Spleen (tissue), 7 donors: Measurements from ENCODE around the gene TGFBI.

Experiments
- CTCF ChIP-seq, 11 experiments: fragments of 200-600 bp in 7 of 11; fragments of 450-650 bp in 4 of 11; sonication (generic) in 4 of 11; IDR thresholded peaks in 8 of 11; conservative IDR thresholded peaks in 3 of 11; 1 replicate in 7 of 11; 2 replicates in 4 of 11; pipeline versions ENCODE4 v1.4.0 to v1.8.0; 2016 to 2021; ENCODE audit warnings: antibody characterized with exemption in 11 of 11, inconsistent platforms in 4 of 11, mild to moderate bottlenecking in 1 of 11
- POLR2A ChIP-seq, 3 donors: fragments of 450-650 bp; IDR thresholded peaks; one replicate each; pipeline ENCODE4 v1.5.1; 2017; ENCODE audit warnings: antibody characterized with exemption in 3 of 3, mild to moderate bottlenecking in 1 of 3
- donor health status: DM: no; HTN: no; CAD: no; lungs with moderate emphysema.
- donor health status: DM: no; HTN: no; CAD: no.
- donor health status: DM: no; HTN: no; CAD: no.

DNA sequence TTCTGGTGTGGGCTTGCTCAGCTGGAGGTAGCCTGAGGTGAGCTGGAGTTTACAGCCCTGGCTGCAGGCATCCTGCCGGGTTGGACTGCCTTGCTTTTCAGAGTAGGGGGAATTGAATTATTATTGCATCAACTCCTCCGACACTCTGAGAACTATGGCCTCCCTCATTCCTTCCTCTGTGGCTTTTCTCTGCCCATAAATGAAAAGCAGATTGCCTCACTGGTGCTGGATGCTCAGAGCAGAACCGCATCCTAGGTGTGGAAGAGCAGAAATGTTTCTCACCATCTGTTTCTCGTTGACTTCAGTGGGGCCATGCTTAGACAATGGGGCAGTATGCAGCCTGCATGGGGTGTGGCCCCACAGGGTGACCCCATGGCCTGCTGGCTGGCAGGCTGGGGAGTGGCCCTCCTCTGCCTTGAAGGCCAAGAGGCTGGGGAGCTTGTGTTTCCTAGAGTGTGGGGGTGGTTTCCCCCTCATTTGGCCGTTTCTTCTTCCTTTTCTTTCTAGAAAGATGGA lies 27.3 kb upstream of the TGFBI start:
- TF ChIP-seq POLR2A (IDR thresholded peaks at IDR 0.05), result no peak
- TF ChIP-seq CTCF (IDR thresholded peaks at IDR 0.05 in 8 of 11, conservative IDR thresholded peaks at IDR 0.05 in 3 of 11), result no peak
